Activated T-helper 1 cell treated with anti-CD3 and anti-CD28 coated beads, Interleukin-12 subunit alpha, Interleukin-12 subunit beta, Interleukin-2, Interleukin-4 antibody, amounts not matched to agents 30 ng/mL and 10 ng/mL and 1 ng/mL, durations not matched to agents 14 hours and 24 hours and 36 hours (primary cell): Measurements from ENCODE around the gene TSTD1. TPM values are rescaled to one million over a fixed set of nuclear protein-coding genes. Genes with fewer than 3 reads are reported as not detected.
A peak's percentile ranks its signal among the peaks of the same experiment; 100 is the strongest.
"Not testable (repeated sequence)": the region's sequence is repeated elsewhere in the genome, so short reads cannot be mapped to it uniquely, and the experiment has no call there.

Experiments
- DNase-seq: peaks from one replicate; pipeline ENCODE4 v3.0.0; 2021; ENCODE audit warnings: low spot score
- H3K27ac Mint-ChIP-seq: one replicate; pipeline ENCODE4 v1.8.0; 2021; ENCODE audit warnings: mild to moderate bottlenecking, mixed read lengths
- H3K27me3 Mint-ChIP-seq: one replicate; pipeline ENCODE4 v1.8.0; 2022; ENCODE audit warnings: mild to moderate bottlenecking, moderate library complexity, mixed read lengths; ENCODE audit not compliant: insufficient read depth
- H3K36me3 Mint-ChIP-seq: one replicate; pipeline ENCODE4 v1.8.0; 2021; ENCODE audit warnings: low read depth, mixed read lengths
- H3K4me1 Mint-ChIP-seq: one replicate; pipeline ENCODE4 v1.8.0; 2021; ENCODE audit warnings: low read depth, mixed read lengths
- H3K4me3 Mint-ChIP-seq: one replicate; pipeline ENCODE4 v1.8.0; 2021; ENCODE audit warnings: mild to moderate bottlenecking, moderate library complexity, mixed read lengths
- H3K9me3 Mint-ChIP-seq: one replicate; pipeline ENCODE4 v1.8.0; 2021; ENCODE audit warnings: mixed read lengths
- intact Hi-C: fragments of 100-400 bp; cut with micrococcal nuclease; formaldehyde crosslinking; loops from one replicate; pipeline ENCODE4 v1.15.1; 2024
- total RNA-seq: library from RNA; stranded (reverse); gene quantifications from 2 replicates; pipeline ENCODE4 v1.2.3, GENCODE V29; 2022

The TSTD1 gene
- total RNA-seq, 1 donor from 2014 or later, result 43.3 TPM

DNA sequence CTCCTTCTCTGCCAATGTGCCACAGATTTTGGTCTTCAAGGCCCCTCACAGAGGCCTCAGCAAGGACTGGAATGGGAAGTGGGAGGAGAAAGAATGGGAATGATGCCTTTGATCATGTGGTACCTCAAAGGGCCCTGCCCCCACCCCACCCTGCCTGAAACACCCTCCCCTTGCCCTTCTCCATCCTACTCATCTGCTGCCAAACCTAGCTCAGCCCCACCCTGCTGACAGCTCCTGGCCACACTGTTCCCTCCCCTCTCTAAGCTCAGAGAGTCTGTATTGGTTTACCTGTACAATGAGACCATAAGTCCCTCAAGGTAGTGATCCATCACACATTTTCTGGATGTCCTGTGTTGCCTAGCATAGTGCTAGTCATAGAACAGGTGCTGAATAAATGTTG is 37.6 kb upstream of the TSTD1 start:
- no peaks in the 10 kb centered on the region for H3K9me3 Mint-ChIP-seq
- intact Hi-C loops, result no loop called here
- no peaks in the 10 kb centered on the region for H3K27me3 Mint-ChIP-seq
- H3K4me3 Mint-ChIP-seq, result no peak overlapping the region
- no peak overlapping the region for H3K27ac Mint-ChIP-seq
- H3K36me3 Mint-ChIP-seq, result no peaks in the 10 kb centered on the region
- DNase-seq, result no peak
- peaks cover 19% of the 10 kb centered on the region for H3K4me1 Mint-ChIP-seq

DNA sequence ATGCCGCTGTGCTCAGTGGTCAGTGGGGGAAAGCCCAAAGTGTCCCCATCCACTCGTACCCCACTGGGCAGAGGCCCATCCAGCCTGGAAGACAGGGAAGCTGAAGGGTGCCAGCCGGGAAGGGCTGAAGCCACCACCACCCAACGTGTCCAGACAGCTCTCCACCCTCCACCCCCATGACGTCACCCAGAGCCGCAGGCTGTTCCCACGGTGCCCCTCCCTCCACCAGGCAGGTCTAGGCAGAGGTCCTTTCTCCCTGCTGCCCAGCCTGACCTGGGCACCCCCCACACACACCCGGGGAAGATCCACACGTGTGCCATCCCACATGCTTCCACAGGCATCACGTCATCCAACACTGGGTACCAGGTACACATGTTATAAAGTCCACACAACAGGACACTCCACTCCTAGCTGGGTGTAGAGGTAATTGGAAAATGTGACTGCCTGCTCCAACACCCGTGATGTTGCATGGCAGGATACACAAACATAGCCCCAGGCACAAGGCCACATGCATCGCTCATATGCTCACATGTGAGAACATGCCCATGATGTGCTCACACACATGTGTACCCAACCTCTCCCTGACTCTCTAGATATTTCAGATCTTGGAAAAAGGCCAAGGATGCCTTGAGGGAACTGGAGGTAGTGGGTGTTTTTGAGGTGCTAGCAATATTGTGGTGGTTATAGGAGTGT is 36.1 kb upstream of the TSTD1 start:
- no peaks in the 10 kb centered on the region for H3K27me3 Mint-ChIP-seq
- no peak for DNase-seq
- H3K4me3 Mint-ChIP-seq, result no peak overlapping the region
- H3K36me3 Mint-ChIP-seq, result no peaks in the 10 kb centered on the region
- peak overlapping the region; percentile 56 for H3K27ac Mint-ChIP-seq
- intact Hi-C loops, result no loop called here
- H3K9me3 Mint-ChIP-seq, result no peaks in the 10 kb centered on the region
- peaks cover 28% of the 10 kb centered on the region for H3K4me1 Mint-ChIP-seq

- no peak for DNase-seq
- H3K4me1 Mint-ChIP-seq, result peaks cover 33% of the 10 kb centered on the region
- H3K27ac Mint-ChIP-seq, result no peak overlapping the region
- intact Hi-C loops, result no loop called here
- no peak overlapping the region for H3K4me3 Mint-ChIP-seq
- H3K27me3 Mint-ChIP-seq, result no peaks in the 10 kb centered on the region
- H3K9me3 Mint-ChIP-seq, result no peaks in the 10 kb centered on the region
- H3K36me3 Mint-ChIP-seq, result peaks cover 5% of the 10 kb centered on the region
Measured at GRCh38 chr1:161073474-161074121, 34.8 kb upstream of the TSTD1 start.

- H3K36me3 Mint-ChIP-seq, result peaks cover 9% of the 10 kb centered on the region
- H3K9me3 Mint-ChIP-seq, result no peaks in the 10 kb centered on the region
- H3K27ac Mint-ChIP-seq, result no peak overlapping the region
- H3K4me1 Mint-ChIP-seq, result peaks cover 40% of the 10 kb centered on the region
- H3K27me3 Mint-ChIP-seq, result no peaks in the 10 kb centered on the region
- no peak overlapping the region for H3K4me3 Mint-ChIP-seq
- DNase-seq, result no peak
- intact Hi-C loops, result loop anchor here (1.0 kb wide), 2 partner anchors 24 to 66 kb away; no protein-coding TSS in a partner anchor
Measured at GRCh38 chr1:161072751-161073449, 34.1 kb upstream of the TSTD1 start.

- intact Hi-C loops, result loop anchor here (1.0 kb wide), 2 partner anchors 25 to 67 kb away; no protein-coding TSS in a partner anchor
- H3K27ac Mint-ChIP-seq, result peak overlapping the region; percentile 47
- no peak overlapping the region for H3K4me3 Mint-ChIP-seq
- peaks cover 49% of the 10 kb centered on the region for H3K4me1 Mint-ChIP-seq
- H3K9me3 Mint-ChIP-seq, result no peaks in the 10 kb centered on the region
- peak; percentile 24 for DNase-seq
- no peaks in the 10 kb centered on the region for H3K27me3 Mint-ChIP-seq
- peaks cover 17% of the 10 kb centered on the region for H3K36me3 Mint-ChIP-seq
Measured at GRCh38 chr1:161071886-161072371, 33.2 kb upstream of the TSTD1 start.

GRCh38 chr1:161070761-161071160 is 32.0 kb upstream of the TSTD1 start:
- no peaks in the 10 kb centered on the region for H3K27me3 Mint-ChIP-seq
- peaks cover 59% of the 10 kb centered on the region for H3K4me1 Mint-ChIP-seq
- intact Hi-C loops, result loop anchor here (1.0 kb wide), 1 partner anchor 48 kb away; the partner anchor contains the start of genes NIT1 and PFDN2
- DNase-seq, result no peak
- no peaks in the 10 kb centered on the region for H3K9me3 Mint-ChIP-seq
- H3K4me3 Mint-ChIP-seq, result peak overlapping the region; percentile 96
- peaks cover 22% of the 10 kb centered on the region for H3K36me3 Mint-ChIP-seq
- peak overlapping the region; percentile 99 for H3K27ac Mint-ChIP-seq

DNA sequence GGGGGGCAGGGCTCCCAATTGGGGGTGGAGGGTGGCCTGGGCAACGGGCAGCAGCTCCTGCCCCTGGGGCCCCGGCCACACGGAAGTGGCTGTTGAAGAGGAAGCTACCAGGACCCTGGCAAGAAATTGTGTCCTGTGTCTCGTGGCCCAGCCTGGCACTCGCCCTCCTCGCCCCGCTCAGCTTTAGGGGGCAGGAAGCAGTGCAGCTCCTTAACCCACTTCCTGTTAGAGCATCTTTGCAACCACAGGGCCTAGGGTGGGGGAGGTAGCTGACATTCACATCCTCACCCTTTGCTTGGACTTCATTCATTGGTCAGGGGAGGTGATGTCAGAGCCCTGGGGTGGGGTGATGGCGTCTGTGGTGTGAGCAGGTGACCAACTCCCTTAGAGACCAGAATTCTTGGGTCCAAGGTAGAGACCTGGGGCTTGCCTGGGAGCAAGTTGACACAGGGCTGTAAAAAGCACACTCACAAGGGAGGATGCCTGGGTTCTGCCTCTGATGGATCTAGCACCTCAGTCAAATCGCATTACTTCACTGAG is 31.0 kb upstream of the TSTD1 start, which contains the start of gene ARHGAP30:
Gene ARHGAP30, minus strand, starts transcription at position 161 of the 540 bp plus-strand sequence. CDS start 267 bp downstream, outside the sequence.
- DNase-seq, result peak; percentile 84
- Mint-ChIP-seq H3K4me1 (peaks cover 59% of the 10 kb centered on the region), H3K27ac (peak within 1 kb of the TSS; percentile 99), H3K4me3 (peak within 1 kb of the TSS; percentile 96), H3K9me3 (no peaks in the 10 kb centered on the region), H3K27me3 (no peaks in the 10 kb centered on the region), H3K36me3 (peaks cover 22% of the 10 kb centered on the region)
- intact Hi-C loops, result loop anchor here (1.0 to 2.0 kb wide), 3 partner anchors 27 to 49 kb away; partner anchors contain the start of genes F11R, NIT1 and PFDN2

GRCh38 chr1:161069241-161069640 is 30.5 kb upstream of the TSTD1 start:
- Mint-ChIP-seq H3K27ac (peak overlapping the region; percentile 99), H3K4me1 (peaks cover 65% of the 10 kb centered on the region), H3K36me3 (peaks cover 28% of the 10 kb centered on the region), H3K9me3 (no peaks in the 10 kb centered on the region), H3K27me3 (no peaks in the 10 kb centered on the region), H3K4me3 (peak overlapping the region; percentile 96)
- intact Hi-C loops, result loop anchor here (2.0 kb wide), 2 partner anchors 28 to 48 kb away; partner anchors contain the start of gene F11R
- no peak for DNase-seq

GRCh38 chr1:161068306-161069234 is 29.8 kb upstream of the TSTD1 start:
- peaks cover 71% of the 10 kb centered on the region for H3K4me1 Mint-ChIP-seq

DNA sequence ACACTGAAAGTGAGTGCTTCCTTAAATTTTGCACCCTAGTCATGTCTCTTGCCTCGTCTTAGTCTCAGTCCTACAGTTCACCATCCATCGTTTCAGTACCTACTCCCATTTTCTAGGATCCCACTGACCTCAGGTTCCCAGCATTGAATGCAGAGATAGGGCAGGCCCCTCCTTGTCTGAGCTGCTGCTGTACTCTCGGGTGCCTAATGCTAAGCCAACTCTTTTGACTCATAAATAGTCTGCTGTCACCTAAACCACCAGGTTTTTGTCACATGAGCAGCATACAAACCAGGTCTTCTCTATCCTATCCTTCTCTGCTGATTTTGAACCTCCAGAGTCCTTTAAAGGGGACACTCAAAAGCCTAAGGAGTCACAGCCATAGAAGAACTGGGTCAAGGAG is 27.9 kb upstream of the TSTD1 start:
- no peaks in the 10 kb centered on the region for H3K27me3 Mint-ChIP-seq
- H3K4me1 Mint-ChIP-seq, result peaks cover 70% of the 10 kb centered on the region
- H3K9me3 Mint-ChIP-seq, result no peaks in the 10 kb centered on the region
- peak overlapping the region; percentile 99 for H3K27ac Mint-ChIP-seq
- peaks cover 39% of the 10 kb centered on the region for H3K36me3 Mint-ChIP-seq
- intact Hi-C loops, result no loop called here
- no peak for DNase-seq
- peak overlapping the region; percentile 96 for H3K4me3 Mint-ChIP-seq

More at GRCh38 chr1:161068306-161069234, 29.8 kb upstream of the TSTD1 start:
- no peaks in the 10 kb centered on the region for H3K27me3 Mint-ChIP-seq
- peaks cover 32% of the 10 kb centered on the region for H3K36me3 Mint-ChIP-seq
- intact Hi-C loops, result loop anchor here (1.0 to 2.0 kb wide), 6 partner anchors 22 to 86 kb away; partner anchors contain the start of genes DEDD and F11R
- DNase-seq, result peak; percentile 82
- peak overlapping the region; percentile 96 for H3K4me3 Mint-ChIP-seq
- peak overlapping the region; percentile 99 for H3K27ac Mint-ChIP-seq
- H3K9me3 Mint-ChIP-seq, result no peaks in the 10 kb centered on the region

DNA sequence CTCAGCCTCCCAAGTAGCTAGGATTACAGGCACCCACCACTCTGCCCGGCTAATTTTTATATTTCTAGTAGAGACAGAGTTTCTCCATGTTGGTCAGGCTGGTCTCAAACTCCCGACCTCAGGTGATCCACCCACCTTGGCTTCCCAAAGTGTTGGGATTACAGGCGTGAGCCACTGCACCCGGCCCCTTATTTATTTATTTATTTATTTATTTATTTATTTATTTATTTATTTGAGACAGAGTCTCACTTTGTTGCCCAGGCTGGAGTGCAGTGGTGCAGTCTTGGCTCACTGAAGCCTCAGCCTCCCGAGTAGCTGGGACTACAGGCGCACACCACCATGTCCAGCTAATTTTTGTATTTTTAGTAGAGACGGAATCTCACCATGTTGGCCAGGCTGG is 26.9 kb upstream of the TSTD1 start:
- H3K4me3 Mint-ChIP-seq, H3K9me3 Mint-ChIP-seq, H3K27me3 Mint-ChIP-seq, intact Hi-C loops, DNase-seq: not testable (repeated sequence)
- H3K27ac Mint-ChIP-seq, result peak overlapping the region; percentile 61
- peaks cover 39% of the 10 kb centered on the region for H3K36me3 Mint-ChIP-seq
- peaks cover 65% of the 10 kb centered on the region for H3K4me1 Mint-ChIP-seq
